ENCODE data around the gene APOB.
"Not testable (repeated sequence)": the region's sequence is repeated elsewhere in the genome, so short reads cannot be mapped to it uniquely, and the experiment has no call there.

Gene APOB

GRCh38 chr2:21033237-21034155, 10.4 kb downstream of the APOB start:
- DNase-seq: no peak

DNA sequence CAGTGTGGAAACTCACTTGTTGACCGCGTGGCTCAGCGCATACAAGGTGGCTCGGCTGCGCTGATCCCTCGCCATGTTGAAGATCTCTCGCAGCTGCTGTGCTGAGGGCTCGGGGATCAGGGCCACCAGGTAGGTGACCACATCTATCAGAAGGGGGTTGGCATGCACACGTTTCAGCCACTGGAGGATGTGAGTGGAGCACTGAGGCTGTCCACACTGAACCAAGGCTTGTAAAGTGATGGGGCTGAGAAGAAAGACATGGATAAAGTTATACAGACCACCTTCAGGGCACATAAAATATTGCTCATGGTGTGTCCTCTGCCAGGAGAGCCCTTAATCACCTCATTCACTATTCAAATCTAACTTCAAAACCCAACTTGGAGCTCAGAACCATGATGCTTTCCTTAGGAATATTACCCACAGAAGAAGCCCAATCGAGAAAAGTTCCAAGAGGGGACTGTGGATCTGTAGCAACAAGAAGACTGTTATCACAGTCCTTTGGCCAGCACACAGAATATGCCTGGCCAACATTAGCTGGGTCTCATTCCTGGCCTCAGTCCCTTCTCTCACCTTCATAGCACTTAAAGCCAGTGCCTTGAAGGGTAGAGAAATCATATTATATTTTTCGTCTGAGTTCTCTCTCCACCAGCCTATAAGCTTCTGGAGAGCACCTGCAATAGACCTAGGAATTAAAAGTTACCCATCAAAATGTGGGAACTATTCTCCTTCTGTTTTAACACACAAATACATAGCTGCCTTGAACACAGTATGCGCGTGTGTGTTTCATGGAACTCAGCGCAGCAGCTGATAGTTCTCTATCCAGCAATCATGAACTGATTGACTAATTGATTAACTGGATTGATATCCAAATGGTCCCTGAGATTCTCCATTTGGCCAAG, 11.3 kb downstream of the APOB start:
- DNase-seq: no peak

GRCh38 chr2:21030983-21031968, 12.6 kb downstream of the APOB start:
- no peak for DNase-seq

- no peak for DNase-seq
These were observed 14.4 kb downstream of the APOB start for GRCh38 chr2:21029519-21029918.

DNA sequence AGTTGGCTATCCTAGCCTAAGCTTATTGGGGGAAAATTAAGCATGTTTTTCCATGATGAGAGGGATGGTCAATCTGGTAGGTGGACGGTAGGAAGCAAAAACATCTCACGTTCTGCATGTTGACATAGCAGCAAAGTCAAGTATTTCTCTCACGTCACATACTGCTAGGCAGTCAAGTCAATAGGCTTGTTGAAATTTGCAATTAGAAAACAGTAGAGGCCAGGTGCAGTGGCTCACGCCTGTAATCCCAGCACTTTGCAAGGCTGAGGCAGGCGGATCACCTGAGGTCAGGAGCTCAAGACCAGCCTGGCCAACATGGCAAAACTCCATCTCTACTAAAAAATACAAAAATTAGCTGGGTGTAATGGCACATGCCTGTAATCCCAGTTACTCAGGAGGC, 14.9 kb downstream of the APOB start:
- DNase-seq: not testable (repeated sequence)

- DNase-seq: no peak
These were observed 15.6 kb downstream of the APOB start for GRCh38 chr2:21028021-21028947.

DNA sequence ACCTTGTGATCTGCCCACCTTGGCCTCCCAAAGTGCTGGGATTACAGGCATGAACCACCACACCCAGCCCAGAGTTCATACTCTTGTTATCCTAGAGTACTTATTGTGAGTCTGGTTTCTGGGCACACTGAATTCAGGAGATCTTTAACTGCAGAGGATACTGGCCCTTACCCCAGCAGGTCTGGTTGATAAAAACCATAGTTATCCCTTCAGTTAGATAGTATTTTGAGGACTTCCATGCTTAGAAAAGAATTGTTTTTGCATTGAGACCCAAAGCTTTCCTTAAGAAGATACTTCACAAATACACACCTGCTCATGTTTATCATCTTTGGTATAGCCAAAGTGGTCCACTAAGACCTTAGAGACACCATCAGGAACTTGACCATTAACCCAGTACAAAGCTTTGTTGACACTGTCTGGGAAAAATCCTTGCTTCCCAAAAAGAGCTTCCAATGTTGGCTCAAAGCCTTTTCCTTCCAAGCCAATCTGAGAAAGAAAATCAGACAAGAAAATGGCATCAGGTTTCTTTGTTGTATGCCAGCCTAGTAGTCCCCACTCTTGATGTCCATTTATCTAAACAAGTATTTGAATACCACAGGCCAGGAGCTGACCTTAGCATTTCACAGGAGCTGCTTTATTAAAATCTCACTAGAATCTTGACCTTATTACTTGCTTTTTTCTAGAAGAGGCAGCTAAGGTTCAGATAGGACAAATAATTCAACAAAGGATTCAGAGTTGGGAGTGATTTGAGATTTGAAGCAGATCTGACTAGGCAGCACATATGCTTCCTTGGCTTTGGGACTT, 17.2 kb downstream of the APOB start:
- no peak for DNase-seq

- no peak for DNase-seq
These were observed 18.0 kb downstream of the APOB start for GRCh38 chr2:21025690-21026478.

- no peak for DNase-seq
These were observed 19.0 kb downstream of the APOB start for GRCh38 chr2:21024722-21025389.

DNA sequence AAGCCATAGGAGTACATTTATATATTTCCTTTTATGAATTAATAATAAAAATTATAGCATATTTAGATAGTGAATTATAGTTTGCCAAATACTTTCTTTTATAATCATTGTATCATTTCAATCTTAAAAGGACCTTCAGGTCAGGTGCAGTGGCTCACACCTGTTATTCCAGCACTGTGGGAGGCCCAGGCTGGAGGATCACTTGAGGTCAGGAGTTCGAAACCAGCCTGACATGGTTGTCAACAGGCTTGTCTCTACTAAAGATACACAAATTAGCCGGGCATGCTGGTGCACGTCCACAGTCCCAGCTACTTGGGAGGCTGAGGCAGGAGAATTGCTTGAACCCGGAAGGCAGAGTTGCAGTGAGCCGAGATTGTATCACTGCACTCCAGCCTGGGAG, 19.7 kb downstream of the APOB start:
- no peak for DNase-seq

- DNase-seq: no peak
These were observed 20.3 kb downstream of the APOB start for GRCh38 chr2:21023419-21024181.

GRCh38 chr2:21022792-21023367, 21.0 kb downstream of the APOB start:
- DNase-seq: no peak

DNA sequence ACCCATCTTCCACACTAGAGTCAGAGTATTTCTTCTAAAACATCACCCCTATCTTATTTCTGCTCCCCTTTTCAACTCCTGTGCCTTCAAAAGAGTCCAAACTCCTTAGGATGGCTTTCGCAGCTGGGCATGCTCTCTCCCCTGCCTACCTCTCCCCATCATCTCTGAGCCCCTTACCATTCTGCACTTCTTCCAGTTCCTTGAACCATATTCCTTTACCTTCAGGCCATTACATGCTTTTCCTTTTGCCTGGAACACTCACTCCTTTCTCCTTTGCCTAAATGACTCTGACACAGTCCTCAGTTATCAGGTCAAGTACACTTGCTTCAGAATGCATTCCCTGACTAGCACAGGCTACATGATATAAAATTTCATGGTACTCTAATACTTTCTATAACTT, 22.4 kb downstream of the APOB start:
- no peak for DNase-seq

DNA sequence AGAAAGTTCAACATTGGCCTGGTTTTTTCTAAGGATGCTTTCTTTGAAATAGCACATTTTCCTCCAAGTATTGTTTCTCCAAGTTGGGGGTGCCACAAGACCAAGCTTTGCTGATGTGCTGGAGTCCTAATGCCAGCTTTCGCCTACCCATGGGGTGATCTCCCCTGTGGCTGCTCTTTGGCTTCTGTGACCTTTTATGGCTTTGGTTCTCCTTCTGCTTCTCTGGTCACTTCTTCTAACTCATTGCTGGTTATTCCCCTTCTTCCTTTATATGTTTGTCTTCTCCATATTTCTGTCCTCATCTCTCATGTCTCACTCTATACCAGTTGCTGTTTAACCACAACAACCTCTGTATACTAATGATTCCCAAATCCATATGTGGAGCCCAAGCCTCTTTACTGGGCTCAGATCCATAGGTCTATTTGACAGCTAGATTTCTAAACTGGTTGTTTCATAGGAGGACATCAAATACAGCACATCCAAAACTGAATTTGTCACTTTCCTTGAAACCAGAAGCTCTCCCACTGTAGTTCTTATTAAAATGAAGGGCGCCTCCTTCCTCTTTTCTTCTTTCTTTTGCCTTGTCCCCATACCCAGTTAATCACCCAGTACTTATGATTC, 23.1 kb downstream of the APOB start:
- DNase-seq: no peak

- no peak for DNase-seq
These were observed 23.7 kb downstream of the APOB start for GRCh38 chr2:21020031-21020667.

GRCh38 chr2:21019678-21020021, 24.2 kb downstream of the APOB start:
- no peak for DNase-seq

Measured in suppressor macrophage (primary cell).